SH-SY5Y (cell line): ENCODE data around the gene ZNF697.

Experiments
- GATA2 ChIP-seq: IDR thresholded peaks from 2 replicates; pipeline ENCODE4 v1.6.1; 2011; ENCODE audit warnings: mild to moderate bottlenecking, low read depth, low read length
- GATA3 ChIP-seq: IDR thresholded peaks from 2 replicates; pipeline ENCODE4 v1.6.1; 2011; ENCODE audit warnings: low read depth, mild to moderate bottlenecking, low read length, moderate library complexity

The ZNF697 gene

GRCh38 chr1:119647734-119648619 lies at the start of gene ZNF697:
Gene ZNF697 (minus strand): TSS chr1:119648266. CDS start chr1:119626100, 22,166 bp downstream.
- TF ChIP-seq GATA2, result no peak
- no peak for TF ChIP-seq GATA3

GRCh38 chr1:119697598-119697997 lies 49.5 kb upstream of the ZNF697 start:
- TF ChIP-seq GATA2, result no peak
- no peak for TF ChIP-seq GATA3

- TF ChIP-seq GATA3 (no peak), GATA2 (no peak)
Measured at GRCh38 chr1:119689511-119689910, 41.4 kb upstream of the ZNF697 start.

- TF ChIP-seq GATA2, result no peak
- TF ChIP-seq GATA3, result no peak
Measured at GRCh38 chr1:119688810-119689209, 40.7 kb upstream of the ZNF697 start.

- TF ChIP-seq GATA2 (no peak), GATA3 (no peak)
Measured at GRCh38 chr1:119687434-119688079, 39.5 kb upstream of the ZNF697 start.

GRCh38 chr1:119686661-119687060 lies 38.6 kb upstream of the ZNF697 start:
- TF ChIP-seq GATA3 (no peak), GATA2 (no peak)

GRCh38 chr1:119683893-119684292 lies 35.8 kb upstream of the ZNF697 start:
- TF ChIP-seq GATA3, result no peak
- TF ChIP-seq GATA2, result no peak

GRCh38 chr1:119682141-119682540 lies 34.1 kb upstream of the ZNF697 start:
- TF ChIP-seq GATA3, result no peak
- no peak for TF ChIP-seq GATA2

- TF ChIP-seq GATA2, result no peak
- no peak for TF ChIP-seq GATA3
Measured at GRCh38 chr1:119681560-119681959, 33.5 kb upstream of the ZNF697 start.

- no peak for TF ChIP-seq GATA3
- no peak for TF ChIP-seq GATA2
Measured at GRCh38 chr1:119680723-119681122, 32.7 kb upstream of the ZNF697 start.

GRCh38 chr1:119680193-119680592 lies 32.1 kb upstream of the ZNF697 start:
- TF ChIP-seq GATA3 (no peak), GATA2 (no peak)

GRCh38 chr1:119679223-119679622 lies 31.2 kb upstream of the ZNF697 start:
- no peak for TF ChIP-seq GATA2
- no peak for TF ChIP-seq GATA3

- no peak for TF ChIP-seq GATA2
- no peak for TF ChIP-seq GATA3
Measured at GRCh38 chr1:119676571-119677206, 28.6 kb upstream of the ZNF697 start.
